ENCODE results near the gene SPOCK1.

Gene SPOCK1

DNA sequence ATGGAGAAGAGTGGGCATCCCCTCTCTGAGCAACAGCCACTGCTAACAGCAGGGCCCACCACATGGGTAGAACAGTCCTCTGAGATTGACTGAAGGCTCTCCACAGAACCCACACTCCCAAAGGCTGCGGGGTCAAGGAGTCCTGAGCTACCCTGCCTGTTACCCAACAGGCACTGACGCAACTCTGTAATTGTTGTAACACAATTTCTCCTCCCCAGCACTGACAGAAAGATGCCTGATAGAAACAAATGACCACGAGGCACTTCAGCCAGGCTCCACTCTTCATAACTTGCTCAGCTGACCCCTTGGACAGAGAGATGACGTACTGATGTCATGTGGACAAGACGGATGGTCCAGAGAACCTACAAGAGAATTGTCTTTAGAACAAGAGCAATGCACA, 220.7 kb downstream of the SPOCK1 start:
- Histone ChIP-seq H3K4me3 (replicated peaks; ENCODE audit: insufficient read depth, low read length) (no peak overlapping the region), H3K27ac (replicated peaks) (no peak overlapping the region), H3K27me3 (ENCODE audit: insufficient read depth, poor library complexity, severe bottlenecking) (no peaks in the 10 kb centered on the region)
- TF ChIP-seq, protein P1, sequence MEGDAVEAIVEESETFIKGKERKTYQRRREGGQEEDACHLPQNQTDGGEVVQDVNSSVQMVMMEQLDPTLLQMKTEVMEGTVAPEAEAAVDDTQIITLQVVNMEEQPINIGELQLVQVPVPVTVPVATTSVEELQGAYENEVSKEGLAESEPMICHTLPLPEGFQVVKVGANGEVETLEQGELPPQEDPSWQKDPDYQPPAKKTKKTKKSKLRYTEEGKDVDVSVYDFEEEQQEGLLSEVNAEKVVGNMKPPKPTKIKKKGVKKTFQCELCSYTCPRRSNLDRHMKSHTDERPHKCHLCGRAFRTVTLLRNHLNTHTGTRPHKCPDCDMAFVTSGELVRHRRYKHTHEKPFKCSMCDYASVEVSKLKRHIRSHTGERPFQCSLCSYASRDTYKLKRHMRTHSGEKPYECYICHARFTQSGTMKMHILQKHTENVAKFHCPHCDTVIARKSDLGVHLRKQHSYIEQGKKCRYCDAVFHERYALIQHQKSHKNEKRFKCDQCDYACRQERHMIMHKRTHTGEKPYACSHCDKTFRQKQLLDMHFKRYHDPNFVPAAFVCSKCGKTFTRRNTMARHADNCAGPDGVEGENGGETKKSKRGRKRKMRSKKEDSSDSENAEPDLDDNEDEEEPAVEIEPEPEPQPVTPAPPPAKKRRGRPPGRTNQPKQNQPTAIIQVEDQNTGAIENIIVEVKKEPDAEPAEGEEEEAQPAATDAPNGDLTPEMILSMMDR (IDR thresholded peaks at IDR 0.05; ENCODE audit: insufficient read depth, low read length) = no peak
- no peak for TF ChIP-seq SPI1 (IDR thresholded peaks at IDR 0.05; ENCODE audit: borderline replicate concordance, low read depth)
- TF ChIP-seq POLR2AphosphoS5 (IDR thresholded peaks at IDR 0.05; ENCODE audit: low read depth) = no peak
- TF ChIP-seq GABPA (IDR thresholded peaks at IDR 0.05; ENCODE audit: low read depth) = no peak
- TF ChIP-seq, protein P2, sequence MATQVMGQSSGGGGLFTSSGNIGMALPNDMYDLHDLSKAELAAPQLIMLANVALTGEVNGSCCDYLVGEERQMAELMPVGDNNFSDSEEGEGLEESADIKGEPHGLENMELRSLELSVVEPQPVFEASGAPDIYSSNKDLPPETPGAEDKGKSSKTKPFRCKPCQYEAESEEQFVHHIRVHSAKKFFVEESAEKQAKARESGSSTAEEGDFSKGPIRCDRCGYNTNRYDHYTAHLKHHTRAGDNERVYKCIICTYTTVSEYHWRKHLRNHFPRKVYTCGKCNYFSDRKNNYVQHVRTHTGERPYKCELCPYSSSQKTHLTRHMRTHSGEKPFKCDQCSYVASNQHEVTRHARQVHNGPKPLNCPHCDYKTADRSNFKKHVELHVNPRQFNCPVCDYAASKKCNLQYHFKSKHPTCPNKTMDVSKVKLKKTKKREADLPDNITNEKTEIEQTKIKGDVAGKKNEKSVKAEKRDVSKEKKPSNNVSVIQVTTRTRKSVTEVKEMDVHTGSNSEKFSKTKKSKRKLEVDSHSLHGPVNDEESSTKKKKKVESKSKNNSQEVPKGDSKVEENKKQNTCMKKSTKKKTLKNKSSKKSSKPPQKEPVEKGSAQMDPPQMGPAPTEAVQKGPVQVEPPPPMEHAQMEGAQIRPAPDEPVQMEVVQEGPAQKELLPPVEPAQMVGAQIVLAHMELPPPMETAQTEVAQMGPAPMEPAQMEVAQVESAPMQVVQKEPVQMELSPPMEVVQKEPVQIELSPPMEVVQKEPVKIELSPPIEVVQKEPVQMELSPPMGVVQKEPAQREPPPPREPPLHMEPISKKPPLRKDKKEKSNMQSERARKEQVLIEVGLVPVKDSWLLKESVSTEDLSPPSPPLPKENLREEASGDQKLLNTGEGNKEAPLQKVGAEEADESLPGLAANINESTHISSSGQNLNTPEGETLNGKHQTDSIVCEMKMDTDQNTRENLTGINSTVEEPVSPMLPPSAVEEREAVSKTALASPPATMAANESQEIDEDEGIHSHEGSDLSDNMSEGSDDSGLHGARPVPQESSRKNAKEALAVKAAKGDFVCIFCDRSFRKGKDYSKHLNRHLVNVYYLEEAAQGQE (IDR thresholded peaks at IDR 0.05; ENCODE audit: insufficient replicate concordance, low read depth) = no peak
- DNase-seq (ENCODE audit: low read depth in 1 of 2, low spot score in 1 of 2) = no peak

DNA sequence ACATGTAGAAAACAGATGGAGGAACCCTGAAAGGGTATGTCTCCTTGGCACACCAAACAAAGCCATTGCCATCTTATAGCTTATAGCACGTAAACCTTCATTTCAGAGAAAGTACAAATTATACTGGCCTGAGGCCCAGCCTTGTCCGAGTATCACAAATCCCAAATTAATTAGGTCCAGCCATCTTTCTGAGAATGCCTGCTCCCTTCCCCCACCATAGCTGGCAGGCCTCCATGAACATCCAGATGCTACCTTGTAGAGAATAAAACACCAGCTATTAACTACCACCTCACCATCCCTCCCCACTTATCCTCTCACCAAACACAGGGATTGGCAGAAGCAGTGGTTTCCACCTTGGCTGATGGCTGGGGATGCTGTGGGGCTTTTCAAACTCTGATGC, 224.0 kb downstream of the SPOCK1 start:
- DNase-seq (ENCODE audit: low read depth in 1 of 2, low spot score in 1 of 2) = no peak
- Histone ChIP-seq H3K4me3 (replicated peaks; ENCODE audit: insufficient read depth, low read length) (no peak overlapping the region), H3K27ac (replicated peaks) (no peak overlapping the region), H3K27me3 (ENCODE audit: insufficient read depth, poor library complexity, severe bottlenecking) (no peaks in the 10 kb centered on the region)
- no peak for TF ChIP-seq POLR2AphosphoS5 (IDR thresholded peaks at IDR 0.05; ENCODE audit: low read depth)
- TF ChIP-seq, protein P2 (IDR thresholded peaks at IDR 0.05; ENCODE audit: insufficient replicate concordance, low read depth) = no peak
- no peak for TF ChIP-seq GABPA (IDR thresholded peaks at IDR 0.05; ENCODE audit: low read depth)
- no peak for TF ChIP-seq SPI1 (IDR thresholded peaks at IDR 0.05; ENCODE audit: borderline replicate concordance, low read depth)
- TF ChIP-seq, protein P1 (IDR thresholded peaks at IDR 0.05; ENCODE audit: insufficient read depth, low read length) = no peak

DNA sequence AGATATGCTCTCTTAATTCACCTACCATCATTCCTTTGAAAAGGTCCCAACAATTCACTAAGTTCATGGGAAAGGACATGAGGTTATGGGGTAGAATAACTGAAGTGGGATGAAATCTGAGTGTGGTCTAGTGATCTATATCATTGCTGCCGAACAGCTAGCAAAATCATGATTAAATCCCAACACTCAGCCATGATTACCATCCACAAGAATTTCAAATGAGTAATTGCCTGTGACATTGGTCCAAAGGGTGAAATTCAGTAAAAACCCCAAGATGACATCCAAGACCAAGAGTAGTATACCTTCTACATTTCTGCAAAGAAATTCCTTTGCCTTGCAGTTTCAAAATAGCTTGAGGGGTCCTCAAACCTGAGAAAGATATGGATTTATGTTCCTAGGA, 225.6 kb downstream of the SPOCK1 start:
- no peak for DNase-seq (ENCODE audit: low read depth in 1 of 2, low spot score in 1 of 2)
- H3K27me3 ChIP-seq (ENCODE audit: insufficient read depth, poor library complexity, severe bottlenecking) = no peaks in the 10 kb centered on the region
- H3K4me3 ChIP-seq (replicated peaks; ENCODE audit: insufficient read depth, low read length) = no peak overlapping the region
- TF ChIP-seq, protein P2 (IDR thresholded peaks at IDR 0.05; ENCODE audit: insufficient replicate concordance, low read depth) = no peak
- TF ChIP-seq SPI1 (IDR thresholded peaks at IDR 0.05; ENCODE audit: borderline replicate concordance, low read depth) = no peak
- no peak for TF ChIP-seq GABPA (IDR thresholded peaks at IDR 0.05; ENCODE audit: low read depth)
- no peak for TF ChIP-seq POLR2AphosphoS5 (IDR thresholded peaks at IDR 0.05; ENCODE audit: low read depth)
- TF ChIP-seq, protein P1 (IDR thresholded peaks at IDR 0.05; ENCODE audit: insufficient read depth, low read length) = no peak
- no peak overlapping the region for H3K27ac ChIP-seq (replicated peaks)

Measured in HL-60 (cell line).